ENCODE measurements around the gene APC2. TPM values are rescaled to one million over a fixed set of nuclear protein-coding genes. Genes with fewer than 3 reads are reported as not detected.

Gene APC2
- total and polyA plus RNA-seq, 4 donors = under 0.01 to 0.06 (median 0.03) TPM

GRCh38 chr19:1507763-1508506, 58.0 kb downstream of the APC2 start:
- Histone ChIP-seq H3K4me1 (ENCODE audit: control insufficient read depth in 4 of 4, insufficient read depth in 4 of 4, low read length in 3 of 4) (peaks cover 3 to 29% (median 14%) of the 10 kb centered on the region in 4 donors), H3K27ac (ENCODE audit: low read depth in 1 of 2, low read length in 2 of 2) (peak overlapping the region; percentile 58 to 73), H3K9ac (ENCODE audit: low read depth in 1 of 2, low read length in 2 of 2) (no peak overlapping the region), H3K4me3 (ENCODE audit: low read depth in 1 of 3, low read length in 3 of 3) (peak overlapping the region; percentile 21 to 56 (median 26)), H3K9me3 (ENCODE audit: control insufficient read depth in 4 of 4, low read length in 3 of 4) (no peaks in the 10 kb centered on the region), H3K27me3 (ENCODE audit: control insufficient read depth in 4 of 4, insufficient read depth in 4 of 4, low read length in 3 of 4) (no peaks in the 10 kb centered on the region), H3K36me3 (ENCODE audit: control insufficient read depth in 4 of 4, insufficient read depth in 3 of 4, low read depth in 1 of 4, low read length in 3 of 4) (no peaks in the 10 kb centered on the region)
- WGBS = 3% methylated on average over 46 of the region's 46 CpGs
- DNase-seq (ENCODE audit: low spot score) = peak; percentile 92
- no peak for TF ChIP-seq NR2F2 (IDR thresholded peaks at IDR 0.05)
- peak; percentile 23 to 36 for TF ChIP-seq RXRA (IDR thresholded peaks at IDR 0.05)
- TF ChIP-seq ZBTB33 (IDR thresholded peaks at IDR 0.05) = no peak
- peak; percentile 96 for TF ChIP-seq MAX (IDR thresholded peaks at IDR 0.05)
- TF ChIP-seq SP1 (IDR thresholded peaks at IDR 0.05) = peak; percentile 94
- no peak for TF ChIP-seq ATF3 (IDR thresholded peaks at IDR 0.05)
- TF ChIP-seq GABPA (IDR thresholded peaks at IDR 0.05 in 1 of 2, conservative IDR thresholded peaks at IDR 0.05 in 1 of 2) = peak in 1 of 2 donors; percentile 51
- no peak for TF ChIP-seq JUND (IDR thresholded peaks at IDR 0.05)
- peak; percentile 3 to 48 for TF ChIP-seq HNF4A (conservative IDR thresholded peaks at IDR 0.05)
- TF ChIP-seq FOXA2 (IDR thresholded peaks at IDR 0.05) = no peak
- no peak for TF ChIP-seq YY1 (IDR thresholded peaks at IDR 0.05)
- no peak for TF ChIP-seq EGR1 (IDR thresholded peaks at IDR 0.05; ENCODE audit: low read depth in 2 of 2)
- no peak for TF ChIP-seq FOXA1 (IDR thresholded peaks at IDR 0.05)
- TF ChIP-seq HNF4G (IDR thresholded peaks at IDR 0.05) = no peak
- TF ChIP-seq RAD21 (IDR thresholded peaks at IDR 0.05) = no peak
- TF ChIP-seq CTCF (IDR thresholded peaks at IDR 0.05; ENCODE audit: low read depth, low read length, missing input control) = no peak
- TF ChIP-seq REST (IDR thresholded peaks at IDR 0.05) = no peak
